ENCODE results near the gene VANGL1.
A peak's percentile ranks its signal among the peaks of the same experiment; 100 is the strongest.

VANGL1 gene

GRCh38 chr1:115643666-115644065 is 1.9 kb downstream of the VANGL1 start:
- H3K4me3 ChIP-seq (ENCODE audit: low read depth, low read length), result no peak overlapping the region
- TF ChIP-seq CTCF (IDR thresholded peaks at IDR 0.05; ENCODE audit: insufficient read depth, low read depth, low read length, missing control alignments), result no peak
- no peak for DNase-seq (ENCODE audit: low read depth)

- H3K4me3 ChIP-seq (ENCODE audit: low read depth, low read length), result no peak overlapping the region
- no peak for TF ChIP-seq CTCF (IDR thresholded peaks at IDR 0.05; ENCODE audit: insufficient read depth, low read depth, low read length, missing control alignments)
- no peak for DNase-seq (ENCODE audit: low read depth)
Measured at GRCh38 chr1:115644109-115644508, 2.3 kb downstream of the VANGL1 start.

- no peak for TF ChIP-seq CTCF (IDR thresholded peaks at IDR 0.05; ENCODE audit: insufficient read depth, low read depth, low read length, missing control alignments)
- DNase-seq (ENCODE audit: low read depth), result no peak
- H3K4me3 ChIP-seq (ENCODE audit: low read depth, low read length), result no peak overlapping the region
Measured at GRCh38 chr1:115647047-115647446, 5.3 kb downstream of the VANGL1 start.

- DNase-seq (ENCODE audit: low read depth), result peak; percentile 44
- no peak overlapping the region for H3K4me3 ChIP-seq (ENCODE audit: low read depth, low read length)
- TF ChIP-seq CTCF (IDR thresholded peaks at IDR 0.05; ENCODE audit: insufficient read depth, low read depth, low read length, missing control alignments), result no peak
Measured at GRCh38 chr1:115647507-115647906, 5.7 kb downstream of the VANGL1 start.

GRCh38 chr1:115647919-115648650 is 6.3 kb downstream of the VANGL1 start:
- no peak overlapping the region for H3K4me3 ChIP-seq (ENCODE audit: low read depth, low read length)
- DNase-seq (ENCODE audit: low read depth), result no peak
- no peak for TF ChIP-seq CTCF (IDR thresholded peaks at IDR 0.05; ENCODE audit: insufficient read depth, low read depth, low read length, missing control alignments)

GRCh38 chr1:115648717-115649691 is 7.2 kb downstream of the VANGL1 start:
- H3K4me3 ChIP-seq (ENCODE audit: low read depth, low read length), result no peak overlapping the region
- peak; percentile 90 for DNase-seq (ENCODE audit: low read depth)
- no peak for TF ChIP-seq CTCF (IDR thresholded peaks at IDR 0.05; ENCODE audit: insufficient read depth, low read depth, low read length, missing control alignments)

Measured in GM12865 (cell line).